Measurements from ENCODE around the gene PAFAH1B1. TPM values are rescaled to one million over a fixed set of nuclear protein-coding genes. Genes with fewer than 3 reads are reported as not detected.
"Not testable (repeated sequence)": the region's sequence is repeated elsewhere in the genome, so short reads cannot be mapped to it uniquely, and the experiment has no call there.

Gene PAFAH1B1
- total RNA-seq, 2 experiments from 2014 or later = 148 to 152 TPM

DNA sequence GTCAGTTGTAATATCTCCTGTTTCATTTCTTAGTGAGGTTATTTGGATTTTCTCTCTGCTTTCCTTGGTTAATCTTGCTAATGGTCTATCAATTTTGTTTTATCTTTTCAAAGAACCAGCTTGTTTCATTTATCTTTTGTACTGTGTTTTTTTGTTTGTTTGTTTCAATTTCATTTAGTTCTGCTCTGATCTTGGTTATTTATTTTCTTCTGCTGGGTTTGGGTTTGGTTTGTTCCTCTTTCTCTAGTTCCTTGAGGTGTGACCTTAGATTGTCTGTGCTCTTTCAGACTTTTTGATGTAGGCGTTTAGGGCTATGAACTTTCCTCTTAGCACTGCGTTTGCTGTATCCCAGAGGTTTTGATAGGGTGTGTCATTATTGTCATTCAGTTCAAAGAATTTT lies 35.5 kb downstream of the PAFAH1B1 start:
- CTCF ChIA-PET, POLR2A ChIA-PET: not testable (repeated sequence)

DNA sequence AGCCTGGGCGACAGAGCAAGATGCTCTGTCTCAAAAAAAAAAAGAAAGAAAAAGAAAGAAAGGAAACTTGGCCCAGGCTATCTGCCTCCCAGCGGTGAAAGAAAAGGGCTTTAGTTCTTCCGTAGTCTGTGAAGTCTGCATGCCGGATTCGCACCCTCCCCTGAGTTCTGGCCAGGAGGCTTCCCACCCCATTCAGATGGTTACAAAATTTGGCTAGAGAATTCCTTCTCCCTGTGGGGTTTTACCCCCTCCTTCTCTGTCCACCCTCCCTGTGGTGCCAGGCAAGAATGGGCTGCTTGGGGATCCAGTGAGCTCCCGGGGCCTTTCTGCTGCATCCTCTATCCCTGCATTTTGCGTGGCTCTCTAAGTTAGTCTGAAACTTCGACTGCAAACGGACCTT lies 37.8 kb downstream of the PAFAH1B1 start:
- ChIA-PET CTCF (no interaction called here), POLR2A (no interaction called here)

DNA sequence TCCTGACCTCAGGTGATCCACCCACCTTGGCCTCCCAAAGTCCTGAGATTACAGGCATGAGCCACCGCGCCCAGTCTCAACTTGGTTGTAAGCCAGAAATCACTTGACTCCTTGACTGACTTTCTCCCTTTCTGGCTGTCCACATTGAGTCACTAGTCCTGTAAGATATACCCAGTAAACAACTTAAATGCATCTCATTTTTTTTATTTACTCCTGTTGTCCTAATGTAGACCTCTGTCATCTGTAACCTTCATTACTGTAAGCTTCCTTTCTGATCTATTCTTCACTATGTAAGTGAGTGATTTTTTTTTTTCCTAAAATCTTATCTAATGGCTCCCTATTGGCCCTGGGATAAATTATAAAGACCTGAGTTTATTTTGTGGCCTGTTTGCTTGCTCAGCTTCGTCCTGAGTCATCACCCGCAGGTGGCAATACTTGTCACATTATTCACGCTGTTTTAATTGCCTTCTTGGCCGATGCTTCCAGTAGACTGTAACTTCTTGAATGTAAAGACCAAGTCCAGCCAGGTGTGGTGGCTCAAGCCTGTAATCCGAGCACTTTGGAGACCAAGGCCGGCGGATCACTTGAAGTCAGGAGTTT lies 41.0 kb downstream of the PAFAH1B1 start:
- ChIA-PET CTCF (no interaction called here), POLR2A (interaction anchor here (0.7 kb wide), 1 partner anchor 17 kb away, joined by 4 read pairs; no protein-coding TSS in a partner anchor)

DNA sequence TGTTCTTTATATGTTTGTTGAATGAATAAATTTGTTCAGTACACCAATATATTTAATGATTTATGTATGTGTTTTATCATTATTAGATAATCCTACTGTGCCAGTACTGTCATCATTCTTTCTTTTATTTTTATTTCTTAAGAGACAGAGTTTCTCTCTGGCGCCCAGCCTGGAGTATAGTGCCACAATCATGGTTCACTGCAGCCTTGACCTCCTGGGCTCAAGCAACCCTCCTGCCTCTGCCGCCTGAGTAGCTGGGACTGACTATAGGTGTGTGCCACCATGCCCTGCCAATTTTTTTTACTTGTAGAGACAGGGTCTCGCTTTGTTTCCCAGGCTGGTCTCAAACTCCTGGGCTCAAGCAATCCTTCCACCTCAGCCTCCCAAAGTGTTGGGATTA lies 41.8 kb downstream of the PAFAH1B1 start:
- POLR2A ChIA-PET = no interaction called here

DNA sequence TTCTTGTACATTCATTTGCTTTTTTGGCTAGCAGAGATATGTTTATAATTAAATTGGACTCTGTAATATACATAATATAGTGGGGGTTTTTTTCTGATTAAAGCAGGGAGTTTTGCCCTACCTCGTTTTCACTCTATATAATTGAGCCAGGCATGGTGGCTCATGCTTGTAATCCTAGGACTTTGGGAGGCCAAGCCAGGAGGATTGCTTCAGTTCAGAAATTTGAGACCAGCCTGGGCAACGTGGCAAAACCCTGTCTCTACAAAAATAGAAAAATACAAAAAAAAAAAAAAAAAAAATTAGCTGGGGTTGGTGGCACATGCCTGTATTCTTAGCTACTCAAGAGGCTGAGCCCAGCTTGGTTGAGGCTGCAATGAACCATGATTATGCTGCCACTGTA lies 42.2 kb downstream of the PAFAH1B1 start:
- CTCF ChIA-PET = no interaction called here
- POLR2A ChIA-PET = no interaction called here

More for the DNA sequence above, 41.8 kb downstream of the PAFAH1B1 start:
- CTCF ChIA-PET = no interaction called here

DNA sequence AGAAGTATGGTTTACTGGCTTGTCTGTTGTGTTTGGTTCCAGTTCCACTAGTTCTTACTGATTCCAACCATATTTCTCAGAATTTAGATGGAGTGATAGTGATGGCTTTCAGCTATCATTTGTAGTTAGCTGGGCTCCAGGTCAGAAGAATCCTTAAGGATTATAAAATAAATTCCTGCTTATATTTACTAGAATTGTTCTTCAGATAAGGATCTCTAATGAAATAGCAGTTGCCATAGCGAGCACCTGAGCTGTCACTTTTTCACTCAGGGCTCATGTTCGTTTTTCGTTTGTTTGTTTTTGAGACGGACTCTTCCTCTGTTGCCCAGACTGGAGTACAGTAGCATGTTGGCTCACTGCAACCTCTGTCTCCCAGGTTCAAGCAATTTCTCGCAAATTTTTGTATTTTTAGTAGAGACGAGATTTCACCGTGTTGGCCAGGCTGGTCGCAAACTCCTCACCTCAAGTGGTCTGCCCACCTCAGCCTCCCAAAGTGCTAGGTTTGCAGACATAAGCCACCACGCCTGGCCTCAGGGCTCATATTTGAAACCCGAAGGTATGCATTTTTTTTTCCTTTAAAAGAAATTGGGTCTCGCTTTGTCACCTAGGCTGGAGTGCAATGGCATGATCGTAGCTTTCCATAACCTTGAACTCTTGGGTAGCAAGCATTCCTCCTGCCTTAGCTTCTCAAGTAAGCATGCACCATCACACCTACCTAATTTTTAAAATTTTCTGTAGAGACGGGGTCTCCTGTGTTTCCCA lies 42.9 kb downstream of the PAFAH1B1 start:
- CTCF ChIA-PET = interaction anchor here (0.6 kb wide), 1 partner anchor 55 kb away, joined by 3 read pairs; no protein-coding TSS in a partner anchor

DNA sequence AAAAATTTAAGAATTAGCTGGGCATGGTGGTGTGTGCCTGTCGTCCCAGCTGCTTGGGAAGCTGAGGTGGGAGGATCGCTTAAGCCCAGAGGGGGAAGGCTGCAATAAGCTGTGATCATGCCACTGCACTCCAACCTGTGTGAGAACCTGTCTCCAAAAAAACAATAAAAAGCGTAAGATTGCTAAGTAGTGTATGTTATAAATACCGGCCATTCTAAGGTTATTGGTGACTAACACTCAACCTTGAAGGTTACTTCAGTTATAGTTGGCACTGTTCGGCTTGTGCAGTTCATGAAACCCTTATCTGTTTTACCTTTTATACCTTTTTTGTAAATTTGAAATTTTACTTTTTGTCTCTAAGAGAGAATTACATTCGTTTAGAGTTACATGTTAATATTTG lies 44.0 kb downstream of the PAFAH1B1 start:
- CTCF ChIA-PET = no interaction called here
- POLR2A ChIA-PET = no interaction called here

More for the DNA sequence above, 42.9 kb downstream of the PAFAH1B1 start:
- POLR2A ChIA-PET = no interaction called here

DNA sequence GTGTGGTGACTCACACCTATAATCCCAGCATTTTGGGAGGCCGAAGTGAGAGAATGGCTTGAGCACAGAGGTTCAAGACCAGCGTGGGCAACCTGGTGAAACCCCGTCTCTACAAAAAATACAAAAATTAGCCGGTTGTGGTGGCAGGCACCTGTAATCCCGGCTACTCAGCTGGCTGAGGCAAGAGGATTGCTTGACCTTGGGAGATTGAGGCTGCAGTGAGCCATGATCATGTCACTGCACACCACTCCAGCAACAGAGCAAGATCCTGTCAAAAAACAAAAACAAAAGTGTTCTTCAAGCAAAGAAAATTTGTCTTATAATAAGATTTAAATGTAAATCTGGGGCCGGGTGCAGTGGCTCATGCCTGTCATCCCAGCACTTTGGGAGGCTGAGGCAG lies 51.5 kb downstream of the PAFAH1B1 start:
- POLR2A ChIA-PET = interaction anchor here (0.6 kb wide), 1 partner anchor 236 kb away, joined by 3 read pairs; no protein-coding TSS in a partner anchor
- CTCF ChIA-PET = no interaction called here

DNA sequence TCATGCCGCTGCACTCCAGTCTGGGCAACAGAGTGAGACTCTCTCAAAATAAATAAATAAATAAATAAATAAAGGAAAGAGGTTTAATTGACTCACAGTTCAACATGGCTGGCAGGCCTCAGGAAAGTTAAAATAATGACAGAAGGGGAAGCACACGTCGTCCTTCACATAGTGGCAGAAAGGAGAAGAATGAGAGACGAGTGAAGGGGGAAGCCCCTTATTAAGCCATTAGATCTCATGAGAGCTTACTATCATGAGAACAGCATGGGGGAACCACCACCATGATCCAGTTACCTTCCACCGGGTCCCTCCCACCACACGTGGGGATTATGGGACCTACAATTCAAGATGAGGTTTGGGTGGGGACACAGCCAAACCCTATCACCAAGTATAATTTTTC lies 54.5 kb downstream of the PAFAH1B1 start:
- CTCF ChIA-PET = no interaction called here
- POLR2A ChIA-PET = no interaction called here

DNA sequence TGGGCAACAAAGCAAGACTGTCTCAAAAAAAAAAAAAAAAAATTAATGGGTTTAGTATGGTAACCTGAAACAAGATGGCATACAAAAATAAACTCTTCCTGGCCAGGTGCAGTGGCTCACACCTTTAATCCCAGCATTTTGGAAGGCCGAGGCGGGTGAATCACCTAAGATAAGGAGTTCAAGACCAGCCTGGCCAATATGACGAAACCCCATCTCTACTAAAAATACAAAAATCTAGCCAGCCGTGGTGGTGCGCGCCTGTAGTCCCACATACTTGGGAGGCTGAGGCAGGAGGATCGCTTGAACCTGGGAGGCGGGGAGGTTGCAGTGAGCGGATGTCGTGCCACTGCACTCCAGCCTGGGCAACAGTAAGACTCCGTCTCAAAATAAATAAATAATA lies 55.7 kb downstream of the PAFAH1B1 start:
- ChIA-PET POLR2A (no interaction called here), CTCF (interaction anchor here (0.7 kb wide), 1 partner anchor 157 kb away, joined by 3 read pairs; no protein-coding TSS in a partner anchor)

DNA sequence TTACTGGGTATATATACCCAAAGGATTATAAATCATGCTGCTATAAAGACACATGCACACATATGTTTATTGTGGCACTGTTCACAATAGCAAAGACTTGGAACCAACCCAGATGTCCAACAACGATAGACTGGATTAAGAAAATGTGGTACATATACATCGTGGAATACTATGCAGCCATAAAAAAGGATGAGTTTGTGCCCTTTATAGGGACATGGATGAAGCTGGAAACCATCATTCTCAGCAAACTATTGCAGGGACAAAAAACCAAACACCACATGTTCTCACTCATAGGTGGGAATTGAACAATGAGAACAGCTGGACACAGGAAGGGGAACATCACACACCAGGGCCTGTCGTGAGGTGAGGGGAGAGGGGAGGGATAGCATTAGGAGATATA lies 59.5 kb downstream of the PAFAH1B1 start:
- CTCF ChIA-PET, POLR2A ChIA-PET: not testable (repeated sequence)

DNA sequence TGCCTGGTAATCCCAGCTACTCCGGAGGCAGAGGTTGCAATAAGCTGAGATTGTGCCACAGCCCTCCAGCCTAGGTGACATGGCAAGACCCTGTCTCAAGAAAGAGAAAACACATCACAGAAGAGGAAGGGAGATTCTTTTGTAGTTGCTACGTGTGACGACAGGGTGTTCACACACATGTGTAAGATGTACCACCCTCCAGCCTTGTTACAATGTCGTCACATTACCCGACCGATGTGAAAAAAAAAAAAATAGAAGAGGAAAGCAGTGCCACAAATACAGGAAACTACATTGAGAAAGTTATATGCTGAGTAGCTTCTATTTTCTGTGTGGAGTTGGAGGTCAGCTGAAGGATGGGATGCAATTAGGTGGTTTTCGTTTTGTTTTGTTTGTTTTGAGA lies 62.1 kb downstream of the PAFAH1B1 start:
- POLR2A ChIA-PET = interaction anchor here (0.7 kb wide), 1 partner anchor 1642 kb away, joined by 3 read pairs; no protein-coding TSS in a partner anchor
- CTCF ChIA-PET = interaction anchor here (0.6 to 0.7 kb wide), 2 partner anchors 11 to 121 kb away, joined by 3 read pairs; no protein-coding TSS in a partner anchor

DNA sequence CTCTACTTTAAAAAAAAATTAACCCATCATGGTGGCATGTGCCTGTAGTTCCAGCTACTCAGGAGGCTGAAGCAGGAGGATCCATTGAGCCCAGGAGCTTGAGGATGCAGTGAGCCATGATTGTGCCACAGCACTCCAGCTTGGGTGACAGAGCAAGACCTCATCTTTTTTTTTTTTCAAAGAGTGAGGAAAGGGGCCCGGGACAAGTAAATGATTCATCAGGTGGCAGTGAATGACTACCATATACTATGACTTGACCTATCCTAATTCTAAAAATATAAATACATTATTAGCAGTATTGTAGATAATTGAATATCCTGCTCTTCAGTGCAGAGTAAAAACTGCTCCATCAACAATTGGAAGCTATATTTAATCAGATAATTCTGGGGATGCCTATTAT lies 62.8 kb downstream of the PAFAH1B1 start:
- ChIA-PET POLR2A (interaction anchor here (0.7 kb wide), 1 partner anchor 1641 kb away, joined by 3 read pairs; no protein-coding TSS in a partner anchor), CTCF (interaction anchor here (0.7 kb wide), 1 partner anchor 120 kb away, joined by 3 read pairs; no protein-coding TSS in a partner anchor)

DNA sequence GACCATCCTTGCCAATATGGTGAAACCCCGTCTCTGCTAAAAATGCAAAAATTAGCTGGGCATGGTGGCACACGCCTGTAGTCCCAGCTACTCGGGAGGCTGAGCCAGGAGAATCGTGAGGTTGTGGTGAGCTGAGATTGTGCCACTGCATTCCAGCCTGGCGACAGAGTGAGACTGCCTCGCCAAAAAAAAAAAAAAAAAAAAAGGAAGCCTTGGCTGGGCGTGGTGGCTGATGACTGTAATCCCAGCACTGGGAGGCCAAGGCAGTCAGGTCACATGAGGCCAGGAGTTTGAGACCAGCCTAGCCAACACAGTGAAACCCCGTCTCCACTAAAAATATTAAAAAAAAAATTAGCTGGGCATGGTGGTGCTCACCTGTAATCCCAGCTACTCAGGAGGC lies 65.9 kb downstream of the PAFAH1B1 start:
- ChIA-PET POLR2A (interaction anchor here (0.6 kb wide), 2 partner anchors 87 to 1366 kb away, joined by 4 to 9 read pairs; no protein-coding TSS in a partner anchor), CTCF (interaction anchor here (0.6 to 0.7 kb wide), 2 partner anchors 16 to 20 kb away, joined by 3 to 4 read pairs; no protein-coding TSS in a partner anchor)

DNA sequence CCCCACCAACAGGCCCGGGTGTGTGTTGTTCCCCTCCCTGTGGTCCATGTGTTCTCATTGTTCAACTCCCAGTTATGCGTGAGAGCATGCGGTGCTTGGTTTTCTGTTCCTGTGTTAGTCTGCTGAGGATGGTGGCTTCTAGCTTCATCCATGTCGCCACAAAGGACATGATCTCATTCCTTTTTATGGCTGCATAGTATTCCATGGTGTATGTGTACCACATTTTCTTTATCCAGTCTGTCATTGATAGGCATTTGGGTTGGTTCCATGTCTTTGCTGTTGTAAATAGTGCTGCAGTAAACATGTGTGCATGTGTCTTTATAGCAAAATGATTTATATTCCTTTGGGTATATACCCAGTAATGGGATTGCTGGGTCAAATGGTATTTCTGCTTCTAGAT lies 67.0 kb downstream of the PAFAH1B1 start:
- CTCF ChIA-PET, POLR2A ChIA-PET: not testable (repeated sequence)

DNA sequence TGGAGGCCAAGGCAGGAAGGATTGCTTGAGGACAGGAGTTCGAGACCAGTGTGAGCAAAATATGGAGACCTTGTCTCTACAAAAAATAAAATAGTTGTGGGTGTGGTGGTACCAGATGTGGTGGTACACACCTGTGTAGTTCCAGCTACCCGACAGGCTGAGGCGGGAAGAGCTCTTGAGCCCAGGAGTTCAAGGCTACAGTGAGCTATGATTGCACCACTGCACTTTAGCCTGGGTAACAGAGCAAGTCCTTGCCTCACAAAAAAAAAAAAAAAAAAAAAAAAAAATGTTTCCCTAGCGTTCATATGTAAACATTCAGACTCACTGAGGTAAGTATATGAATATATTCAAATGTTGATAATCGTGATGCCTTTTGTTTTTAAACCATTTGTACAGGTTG lies 78.6 kb downstream of the PAFAH1B1 start:
- CTCF ChIA-PET = no interaction called here

DNA sequence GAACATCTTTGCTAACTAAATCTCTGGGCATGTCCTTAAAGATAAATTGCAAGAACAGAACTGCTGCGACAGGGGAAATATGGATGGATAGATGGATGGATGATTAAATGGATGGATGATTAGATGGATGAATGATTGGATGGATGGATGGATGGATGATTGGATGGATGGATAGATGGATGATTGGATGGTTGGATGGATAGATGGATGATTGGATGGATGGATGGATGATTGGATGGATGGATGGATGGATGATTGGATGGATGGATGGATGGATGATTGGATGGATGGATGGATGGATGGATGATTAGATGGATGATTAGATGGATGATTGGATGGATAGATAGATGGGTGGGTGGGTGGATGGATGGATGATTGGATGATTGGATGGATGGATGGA lies 85.8 kb downstream of the PAFAH1B1 start:
- POLR2A ChIA-PET, CTCF ChIA-PET: not testable (repeated sequence)

More for the DNA sequence above, 78.6 kb downstream of the PAFAH1B1 start:
- POLR2A ChIA-PET = no interaction called here

DNA sequence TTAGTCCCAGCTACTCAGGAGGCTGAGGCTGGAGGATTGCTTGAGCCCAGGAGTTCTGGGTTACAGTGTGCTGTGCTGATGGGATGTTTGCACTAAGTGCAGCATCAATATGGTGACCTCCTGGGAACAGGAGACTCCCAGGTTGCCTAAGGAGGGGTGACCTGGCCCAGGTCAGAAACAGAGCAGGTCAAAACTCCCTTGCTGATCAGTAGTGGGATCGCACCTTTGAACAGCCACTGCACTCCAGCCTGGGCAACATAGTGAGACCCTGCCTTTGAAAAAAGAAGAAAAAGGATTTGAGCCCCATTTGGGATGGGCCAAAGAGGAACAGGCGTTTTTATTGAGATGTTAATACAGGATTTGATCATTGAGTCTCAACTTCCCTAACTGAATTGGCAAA lies 87.5 kb downstream of the PAFAH1B1 start:
- ChIA-PET POLR2A (no interaction called here), CTCF (no interaction called here)

DNA sequence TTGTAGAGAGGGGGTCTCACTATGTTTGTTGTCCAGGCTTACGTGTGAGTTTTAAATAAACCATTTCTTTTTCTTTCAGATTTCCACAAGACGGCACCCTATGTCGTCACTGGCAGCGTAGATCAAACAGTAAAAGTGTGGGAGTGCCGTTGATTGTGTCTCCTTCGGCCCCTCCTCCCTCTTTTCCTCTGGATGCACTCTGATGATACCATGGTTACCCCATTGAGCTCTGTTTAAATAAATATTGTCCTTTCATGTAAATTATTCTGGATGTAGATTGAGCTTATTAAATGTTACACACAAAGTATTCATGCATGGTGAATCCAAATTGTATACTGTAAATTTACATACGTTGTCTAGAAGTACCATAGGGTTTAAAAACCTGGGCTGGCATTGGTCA lies 88.2 kb downstream of the PAFAH1B1 start:
- ChIA-PET CTCF (no interaction called here), POLR2A (no interaction called here)

DNA sequence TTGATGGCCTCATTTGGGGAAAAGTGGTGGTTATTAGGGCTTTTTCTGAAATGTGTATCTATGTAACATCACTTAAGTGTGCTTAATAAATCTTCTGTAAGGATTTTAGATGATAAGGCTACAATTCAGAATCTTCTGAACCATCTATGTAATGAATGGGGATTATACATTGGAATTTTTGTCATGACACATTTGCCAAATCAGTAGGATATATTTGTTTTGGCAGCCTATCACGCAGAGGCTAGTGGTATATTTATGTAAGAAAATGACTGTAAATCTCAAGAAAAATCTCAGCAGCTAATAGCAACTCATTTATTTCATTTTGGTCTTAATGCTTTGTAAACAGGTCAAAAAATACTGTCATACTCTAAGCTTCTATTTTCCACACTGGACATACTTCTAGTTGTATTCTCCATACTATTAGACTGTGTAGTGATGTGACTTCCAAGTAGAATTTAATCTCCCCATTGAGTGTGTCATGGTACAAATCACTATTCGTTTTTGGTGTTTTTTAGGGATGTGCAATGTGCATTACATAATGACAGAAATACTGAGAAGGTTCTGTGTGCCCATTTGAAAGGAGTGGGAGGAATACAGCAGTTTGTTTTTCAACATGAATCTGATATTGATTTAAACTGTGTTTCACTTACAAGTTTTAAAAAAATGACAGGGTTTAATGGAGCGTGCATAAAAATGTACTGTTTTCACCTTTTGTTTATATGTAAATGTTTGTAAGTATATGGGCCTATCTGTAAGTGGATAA lies 88.9 kb downstream of the PAFAH1B1 start:
- CTCF ChIA-PET = no interaction called here
- POLR2A ChIA-PET = no interaction called here
